GM12872 (cell line): ENCODE data around the gene CCR2.

Source experiments
- TF ChIP-seq, protein P1 (sequence below): IDR thresholded peaks from 3 replicates; pipeline ENCODE4 v1.5.1; 2011; ENCODE audit warnings: low read depth, mild to moderate bottlenecking, low read length, moderate library complexity; ENCODE audit not compliant: insufficient read depth

CCR2 gene

DNA sequence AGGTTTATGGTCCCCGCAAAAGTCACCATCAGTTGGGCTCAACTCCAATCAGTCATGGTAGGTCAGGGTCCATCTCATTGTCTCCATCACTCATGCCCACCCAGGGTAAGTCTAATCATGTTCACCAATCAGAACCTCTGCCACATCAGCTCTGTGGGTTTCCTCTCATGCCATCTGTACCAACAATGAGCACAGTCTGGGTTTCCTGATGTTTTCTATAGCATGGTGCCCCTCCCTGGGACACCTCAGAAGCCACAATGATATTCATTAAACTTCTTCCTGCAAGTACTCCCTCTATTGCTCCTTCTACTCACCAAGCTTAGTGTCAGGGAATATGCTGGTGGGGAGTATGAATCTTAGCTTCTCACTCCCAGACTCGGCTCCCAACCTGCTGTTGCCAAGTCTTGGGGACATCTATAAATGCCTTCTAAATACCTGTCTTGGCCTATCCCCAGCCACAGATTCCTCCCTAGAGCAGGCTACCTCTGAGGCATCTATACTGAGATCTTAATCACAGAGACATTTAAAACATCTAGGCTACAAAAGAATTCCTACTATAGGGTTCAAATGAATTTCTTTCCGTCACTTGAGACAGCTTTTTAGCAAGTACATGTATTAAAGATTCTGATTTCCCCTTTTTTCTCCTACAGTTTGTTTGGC is 5.0 kb upstream of the CCR2 start:
- TF ChIP-seq, protein P1, sequence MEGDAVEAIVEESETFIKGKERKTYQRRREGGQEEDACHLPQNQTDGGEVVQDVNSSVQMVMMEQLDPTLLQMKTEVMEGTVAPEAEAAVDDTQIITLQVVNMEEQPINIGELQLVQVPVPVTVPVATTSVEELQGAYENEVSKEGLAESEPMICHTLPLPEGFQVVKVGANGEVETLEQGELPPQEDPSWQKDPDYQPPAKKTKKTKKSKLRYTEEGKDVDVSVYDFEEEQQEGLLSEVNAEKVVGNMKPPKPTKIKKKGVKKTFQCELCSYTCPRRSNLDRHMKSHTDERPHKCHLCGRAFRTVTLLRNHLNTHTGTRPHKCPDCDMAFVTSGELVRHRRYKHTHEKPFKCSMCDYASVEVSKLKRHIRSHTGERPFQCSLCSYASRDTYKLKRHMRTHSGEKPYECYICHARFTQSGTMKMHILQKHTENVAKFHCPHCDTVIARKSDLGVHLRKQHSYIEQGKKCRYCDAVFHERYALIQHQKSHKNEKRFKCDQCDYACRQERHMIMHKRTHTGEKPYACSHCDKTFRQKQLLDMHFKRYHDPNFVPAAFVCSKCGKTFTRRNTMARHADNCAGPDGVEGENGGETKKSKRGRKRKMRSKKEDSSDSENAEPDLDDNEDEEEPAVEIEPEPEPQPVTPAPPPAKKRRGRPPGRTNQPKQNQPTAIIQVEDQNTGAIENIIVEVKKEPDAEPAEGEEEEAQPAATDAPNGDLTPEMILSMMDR, result no peak

DNA sequence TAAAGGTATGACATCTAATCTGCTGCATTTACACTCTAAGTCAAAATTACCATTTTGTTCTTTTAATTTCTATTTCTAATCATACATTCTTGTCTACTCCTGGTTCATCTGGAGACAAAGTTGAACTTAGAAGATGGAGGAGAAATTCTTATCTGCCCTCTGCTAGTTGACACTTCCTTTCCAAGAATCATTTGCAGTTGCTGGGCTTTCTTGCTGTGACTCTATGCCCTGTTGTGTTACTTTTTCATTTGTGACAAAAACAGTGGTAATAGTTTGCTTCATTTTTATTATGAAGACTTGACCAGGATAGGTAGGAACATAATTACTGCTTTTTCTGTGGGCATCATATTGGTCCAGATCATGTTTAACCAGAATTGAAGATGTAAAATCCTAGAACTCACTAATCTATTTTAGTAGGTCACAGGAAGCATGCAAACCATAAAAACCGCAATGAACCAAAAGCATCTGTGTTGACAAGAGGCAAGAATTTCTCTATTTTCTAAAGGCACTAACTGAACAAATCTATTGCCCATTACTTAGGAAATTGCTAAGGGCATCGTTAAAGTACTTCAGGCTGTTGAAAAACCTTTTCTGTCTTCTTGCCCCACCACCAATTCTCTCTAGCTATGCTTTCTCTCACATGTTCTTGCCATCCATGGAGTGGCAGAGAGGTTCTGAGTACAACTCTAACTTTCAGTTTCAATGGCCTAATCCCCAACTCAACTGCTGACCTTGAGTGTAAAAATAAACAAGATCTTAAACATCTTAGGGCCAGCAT is 4.2 kb upstream of the CCR2 start:
- TF ChIP-seq, protein P1, result no peak

DNA sequence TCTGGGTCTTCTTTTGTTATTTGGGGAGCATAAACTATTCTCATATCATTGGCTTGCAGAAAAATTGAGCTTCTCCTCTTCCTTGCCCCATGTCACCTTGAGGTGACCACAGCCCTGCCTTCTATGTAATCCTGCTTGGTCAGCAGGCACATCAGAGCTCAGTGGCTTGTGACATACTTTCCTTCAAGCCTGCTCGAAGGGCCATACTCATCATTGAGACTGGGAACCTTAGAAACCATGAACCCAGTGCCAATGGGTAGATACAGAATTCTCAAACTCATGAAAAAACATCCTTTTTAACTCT is 3.7 kb upstream of the CCR2 start:
- TF ChIP-seq, protein P1, result no peak

DNA sequence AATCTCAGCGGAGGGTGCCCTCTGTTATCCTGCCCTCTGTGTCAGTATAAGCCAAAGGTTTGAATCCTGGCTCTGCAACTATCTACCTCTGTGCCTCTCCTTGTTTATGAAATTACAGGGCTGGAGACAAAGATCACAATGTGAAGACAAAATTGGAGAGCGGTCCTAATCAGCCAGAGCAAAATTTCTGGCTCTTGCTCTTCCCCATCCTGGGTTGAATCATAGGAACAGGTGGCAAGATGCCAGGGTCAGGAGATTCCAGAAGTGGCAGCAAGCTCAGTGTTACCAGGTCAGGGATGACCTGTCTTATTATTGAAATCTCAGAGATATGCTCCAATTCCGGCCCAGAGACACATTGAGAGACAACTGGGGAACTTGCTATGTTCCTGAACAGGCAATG is 2.3 kb upstream of the CCR2 start:
- TF ChIP-seq, protein P1, result no peak

DNA sequence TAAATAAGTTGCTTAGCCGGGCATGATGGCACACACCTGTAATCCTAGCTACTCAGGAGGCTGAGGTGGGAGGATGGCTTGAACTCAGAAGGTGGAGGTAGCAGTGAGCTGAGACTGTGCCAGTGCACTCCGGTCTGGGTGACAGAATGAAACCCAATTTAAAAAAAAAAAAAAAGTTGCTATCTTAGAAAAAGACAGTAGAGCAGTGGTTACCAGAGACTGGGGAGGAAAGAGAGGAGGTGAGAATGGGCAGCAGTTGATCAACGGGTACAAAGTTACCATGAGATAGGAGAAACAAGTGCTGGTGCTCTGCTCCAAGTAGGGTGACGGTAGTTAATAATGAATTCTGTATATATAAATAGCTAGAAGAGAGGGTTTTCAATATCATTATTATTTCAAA is 821 bp upstream of the CCR2 start:
- TF ChIP-seq, protein P1, result no peak

DNA sequence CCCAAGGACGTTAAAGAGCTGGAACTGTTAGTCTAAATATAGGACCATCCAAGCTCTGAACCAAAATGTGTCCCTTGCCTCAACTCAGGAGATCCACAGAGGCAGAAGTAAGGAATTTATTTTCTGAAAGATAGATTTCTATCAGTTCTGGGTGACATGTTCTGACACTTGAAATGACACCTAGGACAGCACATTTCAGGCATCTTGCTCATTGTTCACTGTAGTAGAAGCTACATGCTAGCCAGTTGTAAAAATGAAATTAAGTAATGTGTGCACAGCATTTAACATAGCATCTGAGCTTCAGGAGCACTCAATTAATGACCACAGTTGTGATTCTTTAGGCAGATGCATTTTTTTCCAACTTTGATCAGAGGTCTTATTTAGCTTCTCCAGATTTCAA is 567 bp downstream of the CCR2 start:
- TF ChIP-seq, protein P1, result no peak

DNA sequence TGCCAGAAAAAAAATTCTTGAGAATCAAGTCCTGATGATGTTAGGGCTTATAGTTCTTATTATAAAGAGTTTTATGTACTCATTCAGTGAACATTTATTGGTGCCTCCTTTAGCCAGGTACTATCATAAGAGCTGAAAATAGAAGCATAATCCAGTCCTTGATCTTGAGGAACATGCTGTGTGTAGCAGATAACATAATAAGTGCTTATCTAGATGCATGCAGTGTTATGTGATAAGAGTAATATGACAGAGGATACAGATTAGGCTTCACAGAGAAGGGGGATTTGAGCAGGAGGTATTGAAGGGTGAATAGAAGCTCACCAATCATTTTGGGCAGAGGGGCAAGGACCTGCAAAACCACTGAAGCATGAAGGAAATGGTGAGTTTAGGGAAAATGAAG is 1.1 kb downstream of the CCR2 start:
- TF ChIP-seq, protein P1, result no peak
